Type B pancreatic cell (in vitro differentiated cells): Measurements from ENCODE around the gene SHQ1. TPM values are rescaled to one million over a fixed set of nuclear protein-coding genes. Genes with fewer than 3 reads are reported as not detected.

ENCODE experiments used
- DNase-seq: peaks from one replicate; pipeline ENCODE4 v3.0.0; 2021; ENCODE audit warnings: mixed read lengths; ENCODE audit not compliant: unreplicated experiment; ENCODE audit errors: extremely low spot score
- H3K27ac Mint-ChIP-seq: 2 replicates; pipeline ENCODE4 v1.8.0; 2021; ENCODE audit warnings: mild to moderate bottlenecking, mixed read lengths
- H3K27me3 Mint-ChIP-seq: 2 replicates; pipeline ENCODE4 v1.8.0; 2021; ENCODE audit warnings: mixed read lengths
- H3K36me3 Mint-ChIP-seq: 2 replicates; pipeline ENCODE4 v1.8.0; 2021; ENCODE audit warnings: mixed read lengths
- H3K4me1 Mint-ChIP-seq: one replicate; pipeline ENCODE4 v1.8.0; 2021; ENCODE audit warnings: mixed read lengths; ENCODE audit not compliant: unreplicated experiment
- H3K4me3 Mint-ChIP-seq: 2 replicates; pipeline ENCODE4 v1.8.0; 2021; ENCODE audit warnings: mild to moderate bottlenecking, mixed read lengths
- H3K9me3 Mint-ChIP-seq: 2 replicates; pipeline ENCODE4 v1.8.0; 2021; ENCODE audit warnings: mixed read lengths
- total RNA-seq: library from RNA; stranded (reverse); gene quantifications from 2 replicates; pipeline ENCODE4 v1.2.1, GENCODE V29; 2021; ENCODE audit warnings: low replicate concordance
- TF ChIP-seq, protein P1 (sequence below): fragments of 200-600 bp; sonication (generic); conservative IDR thresholded peaks from 2 replicates; pipeline ENCODE4 v1.5.0; 2021; ENCODE audit warnings: antibody characterized with exemption, mild to moderate bottlenecking

Gene SHQ1
- total RNA-seq, 1 donor from 2014 or later = 22.9 TPM

DNA sequence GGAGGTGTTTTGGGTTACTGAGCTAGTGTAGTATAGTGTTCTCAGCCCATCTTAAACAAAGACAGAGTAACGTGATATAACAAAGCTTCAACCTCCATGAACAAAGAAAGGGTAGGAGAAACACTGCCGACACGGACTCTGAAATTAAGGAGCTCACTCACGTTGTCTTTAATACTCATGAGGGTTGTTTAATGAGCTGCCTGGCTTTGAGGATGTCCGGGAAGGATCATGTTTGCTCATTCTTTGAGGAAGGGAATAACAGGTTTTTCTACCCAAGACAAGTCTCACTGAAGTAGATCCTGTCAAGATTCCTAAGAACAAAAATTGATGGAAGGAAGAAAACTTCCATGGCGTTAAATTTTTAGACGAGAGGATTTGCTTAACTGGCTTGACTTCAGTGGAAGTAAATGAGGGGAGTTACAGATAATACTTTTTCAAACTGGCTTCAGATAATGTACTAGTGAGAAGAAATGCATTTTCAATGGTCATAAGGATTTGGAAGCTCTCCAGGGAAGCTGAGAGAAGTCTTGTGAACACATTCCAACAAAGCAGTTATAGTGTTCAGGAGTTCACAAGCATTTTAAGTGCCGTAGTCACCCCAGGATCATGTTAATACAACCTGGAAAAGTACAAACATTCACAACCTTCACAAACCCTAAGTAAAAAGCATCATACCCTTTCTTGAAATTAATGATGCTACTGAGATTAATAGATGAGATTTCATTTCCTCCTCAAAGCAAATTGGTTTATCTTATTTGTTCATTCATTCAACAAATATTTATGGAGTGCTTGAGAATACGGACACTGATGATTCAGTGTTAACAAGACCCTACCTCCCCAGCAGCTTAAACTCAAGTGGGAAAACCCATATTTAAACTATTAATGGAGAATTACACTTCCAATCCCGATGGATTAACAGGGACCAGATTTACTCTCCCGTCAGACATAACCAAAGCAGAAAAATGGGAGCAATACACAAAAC lies 101.5 kb downstream of the SHQ1 start:
- Mint-ChIP-seq H3K36me3 (no peaks in the 10 kb centered on the region), H3K27me3 (no peaks in the 10 kb centered on the region), H3K27ac (peak overlapping the region; percentile 30), H3K4me3 (peak overlapping the region; percentile 24), H3K9me3 (no peaks in the 10 kb centered on the region), H3K4me1 (peaks cover 30% of the 10 kb centered on the region)
- DNase-seq = no peak
- TF ChIP-seq, protein P1, sequence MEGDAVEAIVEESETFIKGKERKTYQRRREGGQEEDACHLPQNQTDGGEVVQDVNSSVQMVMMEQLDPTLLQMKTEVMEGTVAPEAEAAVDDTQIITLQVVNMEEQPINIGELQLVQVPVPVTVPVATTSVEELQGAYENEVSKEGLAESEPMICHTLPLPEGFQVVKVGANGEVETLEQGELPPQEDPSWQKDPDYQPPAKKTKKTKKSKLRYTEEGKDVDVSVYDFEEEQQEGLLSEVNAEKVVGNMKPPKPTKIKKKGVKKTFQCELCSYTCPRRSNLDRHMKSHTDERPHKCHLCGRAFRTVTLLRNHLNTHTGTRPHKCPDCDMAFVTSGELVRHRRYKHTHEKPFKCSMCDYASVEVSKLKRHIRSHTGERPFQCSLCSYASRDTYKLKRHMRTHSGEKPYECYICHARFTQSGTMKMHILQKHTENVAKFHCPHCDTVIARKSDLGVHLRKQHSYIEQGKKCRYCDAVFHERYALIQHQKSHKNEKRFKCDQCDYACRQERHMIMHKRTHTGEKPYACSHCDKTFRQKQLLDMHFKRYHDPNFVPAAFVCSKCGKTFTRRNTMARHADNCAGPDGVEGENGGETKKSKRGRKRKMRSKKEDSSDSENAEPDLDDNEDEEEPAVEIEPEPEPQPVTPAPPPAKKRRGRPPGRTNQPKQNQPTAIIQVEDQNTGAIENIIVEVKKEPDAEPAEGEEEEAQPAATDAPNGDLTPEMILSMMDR = no peak

DNA sequence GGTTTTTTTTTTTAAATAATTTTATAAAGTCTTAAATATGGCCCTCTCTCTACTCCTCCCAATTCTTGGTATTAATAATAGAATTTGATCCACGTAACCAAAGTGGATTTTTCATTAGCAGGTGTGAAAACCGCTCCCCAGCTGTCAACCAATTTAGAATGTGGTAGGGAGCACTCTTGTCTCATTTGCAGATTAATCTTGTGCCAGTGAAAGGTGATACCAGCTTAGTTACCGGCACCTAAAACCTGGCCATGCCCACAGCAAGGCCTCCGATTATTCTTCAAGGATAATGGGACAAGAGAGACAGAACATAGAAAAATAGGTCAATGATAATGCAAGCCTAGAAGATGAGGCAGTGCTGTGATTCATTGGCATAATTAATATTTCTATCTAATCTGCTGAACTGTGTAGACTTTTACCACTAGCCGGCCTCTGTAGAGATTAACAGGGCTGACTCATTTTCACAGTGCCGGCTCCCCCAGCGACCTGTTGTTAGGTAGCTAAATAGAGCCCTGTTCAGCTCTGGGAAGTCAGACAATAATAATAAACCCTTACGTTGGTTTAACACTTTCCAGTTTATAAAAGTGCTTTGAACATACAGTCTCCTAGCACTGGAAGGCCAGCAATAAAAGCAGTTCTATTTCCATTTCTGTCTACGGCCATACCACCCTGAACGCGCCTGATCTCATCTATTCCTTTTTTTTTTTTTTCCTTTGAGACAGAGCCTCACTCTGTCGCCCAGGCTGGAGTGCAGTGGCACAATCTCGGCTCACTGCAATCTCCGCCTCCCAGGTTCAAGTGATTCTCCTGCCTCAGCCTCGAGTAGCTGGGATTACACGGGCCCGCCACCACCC lies 102.9 kb downstream of the SHQ1 start:
- Mint-ChIP-seq H3K9me3 (no peaks in the 10 kb centered on the region), H3K4me3 (no peak overlapping the region), H3K36me3 (no peaks in the 10 kb centered on the region), H3K4me1 (peaks cover 30% of the 10 kb centered on the region), H3K27ac (peak overlapping the region; percentile 30), H3K27me3 (peaks cover 4% of the 10 kb centered on the region)
- TF ChIP-seq, protein P1 = no peak
- peak; percentile 24 for DNase-seq

DNA sequence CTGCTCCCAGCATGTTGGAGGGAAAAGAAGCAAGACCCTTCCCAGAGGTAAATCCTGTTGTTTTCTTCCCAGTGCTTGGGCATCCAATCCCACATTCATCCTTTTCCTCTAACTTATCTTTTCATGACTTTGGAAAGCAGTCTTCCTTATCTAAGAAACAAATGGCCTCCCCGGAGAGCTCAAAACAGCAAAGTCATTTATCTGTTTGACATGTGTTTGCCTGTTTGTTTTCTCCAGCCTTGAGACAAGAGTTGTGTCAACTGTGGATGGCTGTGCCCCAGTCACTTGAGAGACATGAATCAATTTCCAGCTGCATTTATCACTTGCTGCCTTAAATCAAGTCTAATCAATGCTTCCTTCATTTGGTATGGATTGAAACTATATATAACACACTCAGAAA lies 103.9 kb downstream of the SHQ1 start:
- peaks cover 11% of the 10 kb centered on the region for H3K27me3 Mint-ChIP-seq
- TF ChIP-seq, protein P1 = no peak
- DNase-seq = no peak
- peaks cover 32% of the 10 kb centered on the region for H3K4me1 Mint-ChIP-seq
- H3K27ac Mint-ChIP-seq = no peak overlapping the region
- peaks cover 4% of the 10 kb centered on the region for H3K9me3 Mint-ChIP-seq
- H3K4me3 Mint-ChIP-seq = peak overlapping the region; percentile 26
- H3K36me3 Mint-ChIP-seq = no peaks in the 10 kb centered on the region

- peak overlapping the region; percentile 50 for H3K27ac Mint-ChIP-seq
- no peak for DNase-seq
Observed at GRCh38 chr3:72739531-72740466, 108.4 kb downstream of the SHQ1 start.

More at GRCh38 chr3:72739531-72740466, 108.4 kb downstream of the SHQ1 start:
- H3K9me3 Mint-ChIP-seq = peaks cover 5% of the 10 kb centered on the region
- H3K4me3 Mint-ChIP-seq = peak overlapping the region; percentile 83
- peaks cover 26% of the 10 kb centered on the region for H3K27me3 Mint-ChIP-seq
- TF ChIP-seq, protein P1 = no peak
- no peaks in the 10 kb centered on the region for H3K36me3 Mint-ChIP-seq
- peaks cover 20% of the 10 kb centered on the region for H3K4me1 Mint-ChIP-seq
